ENCODE data around the gene RSPO4. TPM values are rescaled to one million over a fixed set of nuclear protein-coding genes. Genes with fewer than 3 reads are reported as not detected.

The RSPO4 gene
- total RNA-seq, 1 experiment from 2014 or later: 6.7 TPM

GRCh38 chr20:1033751-1034414 lies 31.8 kb upstream of the RSPO4 start:
- H3K4me3 Mint-ChIP-seq: no peak overlapping the region
- DNase-seq: no peak
- Histone ChIP-seq H3K79me1 (ENCODE audit: insufficient read depth, low read depth, low read length, poor library complexity, severe bottlenecking) (no peaks in the 10 kb centered on the region), H3K56ac (ENCODE audit: insufficient read length, low read depth, low read length) (no peak overlapping the region), H3K18ac (ENCODE audit: insufficient read length, low read depth, low read length) (no peak overlapping the region), H3K23me2 (ENCODE audit: insufficient read length, low read depth, low read length, poor library complexity, severe bottlenecking) (no peaks in the 10 kb centered on the region), H3K4me1 (ENCODE audit: insufficient read depth, low read length) (no peaks in the 10 kb centered on the region), H3K23ac (ENCODE audit: insufficient read length, low read depth, low read length) (no peak overlapping the region), H3T11ph (ENCODE audit: low read length) (no peak overlapping the region), H2BK12ac (ENCODE audit: insufficient read length, low read depth, low read length) (no peak overlapping the region), H2BK20ac (ENCODE audit: low read depth, low read length, poor library complexity, severe bottlenecking) (no peak overlapping the region), H4K5ac (ENCODE audit: insufficient read length, low read depth, low read length) (no peak overlapping the region), H3K14ac (ENCODE audit: insufficient read depth, low read length) (no peak overlapping the region), H2BK5ac (ENCODE audit: insufficient read length, low read length) (no peak overlapping the region), H4K20me1 (ENCODE audit: control insufficient read depth, insufficient read depth, insufficient read length) (no peaks in the 10 kb centered on the region), H3K27me3 (ENCODE audit: insufficient read depth, low read length) (no peaks in the 10 kb centered on the region), H2BK15ac (ENCODE audit: low read depth, low read length) (no peak overlapping the region), H4K8ac (replicated peaks; ENCODE audit: insufficient read length, low read depth, low read length) (no peak overlapping the region), H3K9ac (ENCODE audit: extremely low read depth, insufficient read length, low read length) (no peak overlapping the region), H3K9me3 (ENCODE audit: control insufficient read depth, low read depth, low read length) (no peaks in the 10 kb centered on the region), H2AFZ (ENCODE audit: low read length) (no peak overlapping the region), H2AK5ac (ENCODE audit: insufficient read length, low read length) (no peak overlapping the region), H3K27ac (ENCODE audit: insufficient read length, low read depth, low read length) (no peak overlapping the region), H3K79me2 (ENCODE audit: insufficient read depth, low read length) (no peaks in the 10 kb centered on the region), H3K4ac (ENCODE audit: low read depth, low read length) (no peak overlapping the region), H3K4me2 (ENCODE audit: insufficient read depth, insufficient read length, low read length) (no peak overlapping the region), H4K91ac (ENCODE audit: insufficient read length, low read depth, low read length) (no peak overlapping the region), H2BK120ac (ENCODE audit: low read depth, low read length, poor library complexity, severe bottlenecking) (no peak overlapping the region)
- WGBS (ENCODE audit: extremely low coverage, insufficient read length, low lambda C conversion rate): no CpG with 5 or more reads among the region's 6 CpGs
- no peak for TF ChIP-seq CTCF (conservative IDR thresholded peaks at IDR 0.05)
- no peaks in the 10 kb centered on the region; a peak in 1 of 7 replicates for H3K36me3 Mint-ChIP-seq (ENCODE audit: insufficient read depth in 1 of 3, low read depth in 3 of 3)
- no peak overlapping the region for H3K27ac Mint-ChIP-seq
- peaks cover 18% of the 10 kb centered on the region for H3K27me3 Mint-ChIP-seq (ENCODE audit: low read depth)
- peaks cover 0 to 5% of the 10 kb centered on the region in 2 experiments; a peak in 1 of 4 replicates for H3K4me1 Mint-ChIP-seq
- peaks cover 0 to 4% of the 10 kb centered on the region in 2 experiments; a peak in 2 of 5 replicates for H3K9me3 Mint-ChIP-seq

Data from H9 (cell line).